ENCODE results near the gene IGF2R.
"Not testable (repeated sequence)": the region's sequence is repeated elsewhere in the genome, so short reads cannot be mapped to it uniquely, and the experiment has no call there.

Gene IGF2R

DNA sequence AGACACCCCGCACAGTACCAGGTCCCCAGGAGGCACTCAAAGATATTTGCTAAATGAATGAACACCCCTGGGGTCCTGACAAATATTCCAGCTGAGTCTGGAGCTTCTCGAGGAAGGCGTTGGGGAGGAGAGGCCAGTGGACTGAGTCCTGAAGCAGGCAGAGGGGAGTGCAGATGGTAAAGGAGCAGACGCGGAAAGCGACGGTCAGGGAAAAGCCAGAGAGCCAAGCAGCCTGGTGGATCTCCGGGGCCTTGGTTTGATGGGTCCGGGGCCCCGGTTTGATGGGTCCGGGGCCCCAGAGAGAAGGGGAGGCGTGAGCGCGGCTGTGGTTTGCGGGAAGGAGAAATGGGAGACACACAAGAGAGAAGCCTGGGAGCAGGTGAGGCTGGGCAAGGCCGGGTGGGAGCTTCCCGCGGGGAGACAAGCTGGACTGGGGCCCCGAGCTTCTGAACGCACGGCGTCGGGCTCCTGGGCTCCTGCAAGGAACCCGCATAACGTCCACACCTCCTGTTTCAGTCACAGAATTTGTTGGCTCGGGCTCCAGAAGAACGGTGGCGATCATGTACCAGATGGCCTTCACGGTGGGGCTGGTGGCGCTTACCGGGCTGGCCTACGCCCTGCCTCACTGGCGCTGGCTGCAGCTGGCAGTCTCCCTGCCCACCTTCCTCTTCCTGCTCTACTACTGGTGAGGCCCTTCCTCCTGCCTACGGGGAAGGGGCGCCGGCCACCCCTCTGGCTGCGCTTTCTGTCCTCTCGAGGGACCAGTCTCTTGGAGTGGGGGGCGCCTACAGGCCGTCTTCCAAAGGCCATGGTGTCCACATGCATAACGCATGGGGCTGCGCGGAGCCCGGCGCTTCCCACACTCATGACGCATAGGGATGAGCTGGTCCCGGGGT is 164.8 kb downstream of the IGF2R start:
- DNase-seq (ENCODE audit: extremely low spot score) = no peak
- TF ChIP-seq FOXA1 (IDR thresholded peaks at IDR 0.05) (no peak), HDGF (IDR thresholded peaks at IDR 0.05; ENCODE audit: borderline replicate concordance) (no peak), SP1 (IDR thresholded peaks at IDR 0.05) (no peak), LEF1 (IDR thresholded peaks at IDR 0.05; ENCODE audit: borderline replicate concordance) (no peak), FOXM1 (IDR thresholded peaks at IDR 0.05; ENCODE audit: borderline replicate concordance) (no peak), BHLHE40 (IDR thresholded peaks at IDR 0.05; ENCODE audit: borderline replicate concordance) (no peak), ELF4 (IDR thresholded peaks at IDR 0.05) (no peak), SUZ12 (IDR thresholded peaks at IDR 0.05) (no peak), TARDBP (IDR thresholded peaks at IDR 0.05) (no peak), NFRKB (IDR thresholded peaks at IDR 0.05) (no peak), ARNT (IDR thresholded peaks at IDR 0.05) (no peak), FOXK2 (IDR thresholded peaks at IDR 0.05) (no peak), ZNF384 (IDR thresholded peaks at IDR 0.05) (no peak), L3MBTL2 (conservative IDR thresholded peaks at IDR 0.05) (no peak), CTBP1 (IDR thresholded peaks at IDR 0.05; ENCODE audit: borderline replicate concordance) (no peak)
- TF ChIP-seq, protein P1, sequence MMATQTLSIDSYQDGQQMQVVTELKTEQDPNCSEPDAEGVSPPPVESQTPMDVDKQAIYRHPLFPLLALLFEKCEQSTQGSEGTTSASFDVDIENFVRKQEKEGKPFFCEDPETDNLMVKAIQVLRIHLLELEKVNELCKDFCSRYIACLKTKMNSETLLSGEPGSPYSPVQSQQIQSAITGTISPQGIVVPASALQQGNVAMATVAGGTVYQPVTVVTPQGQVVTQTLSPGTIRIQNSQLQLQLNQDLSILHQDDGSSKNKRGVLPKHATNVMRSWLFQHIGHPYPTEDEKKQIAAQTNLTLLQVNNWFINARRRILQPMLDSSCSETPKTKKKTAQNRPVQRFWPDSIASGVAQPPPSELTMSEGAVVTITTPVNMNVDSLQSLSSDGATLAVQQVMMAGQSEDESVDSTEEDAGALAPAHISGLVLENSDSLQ (IDR thresholded peaks at IDR 0.05) = no peak
- CTCF ChIA-PET = interaction anchor here (0.6 kb wide), 1 partner anchor 14 kb away, joined by 3 read pairs; no protein-coding TSS in a partner anchor
- POLR2A ChIA-PET = no interaction called here

DNA sequence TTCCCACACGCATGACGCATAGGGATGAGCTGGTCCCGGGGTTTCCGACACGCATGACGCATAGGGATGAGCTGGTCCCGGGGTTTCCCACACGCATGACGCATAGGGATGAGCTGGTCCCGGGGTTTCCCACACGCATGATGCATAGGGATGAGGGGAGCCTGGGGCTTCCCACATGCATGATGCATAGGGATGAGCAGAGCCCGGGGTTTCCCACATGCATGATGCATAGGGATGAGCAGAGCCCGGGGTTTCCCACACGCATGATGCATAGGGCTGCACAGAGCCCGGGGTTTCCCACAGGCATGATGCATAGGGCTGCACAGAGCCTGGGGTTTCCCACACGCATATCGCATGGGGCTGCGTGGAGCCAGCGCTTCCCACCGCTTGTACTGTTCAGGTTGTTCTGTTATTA is 165.5 kb downstream of the IGF2R start:
- POLR2A ChIA-PET; DNase-seq (ENCODE audit: extremely low spot score); CTCF ChIA-PET: not testable (repeated sequence)

DNA sequence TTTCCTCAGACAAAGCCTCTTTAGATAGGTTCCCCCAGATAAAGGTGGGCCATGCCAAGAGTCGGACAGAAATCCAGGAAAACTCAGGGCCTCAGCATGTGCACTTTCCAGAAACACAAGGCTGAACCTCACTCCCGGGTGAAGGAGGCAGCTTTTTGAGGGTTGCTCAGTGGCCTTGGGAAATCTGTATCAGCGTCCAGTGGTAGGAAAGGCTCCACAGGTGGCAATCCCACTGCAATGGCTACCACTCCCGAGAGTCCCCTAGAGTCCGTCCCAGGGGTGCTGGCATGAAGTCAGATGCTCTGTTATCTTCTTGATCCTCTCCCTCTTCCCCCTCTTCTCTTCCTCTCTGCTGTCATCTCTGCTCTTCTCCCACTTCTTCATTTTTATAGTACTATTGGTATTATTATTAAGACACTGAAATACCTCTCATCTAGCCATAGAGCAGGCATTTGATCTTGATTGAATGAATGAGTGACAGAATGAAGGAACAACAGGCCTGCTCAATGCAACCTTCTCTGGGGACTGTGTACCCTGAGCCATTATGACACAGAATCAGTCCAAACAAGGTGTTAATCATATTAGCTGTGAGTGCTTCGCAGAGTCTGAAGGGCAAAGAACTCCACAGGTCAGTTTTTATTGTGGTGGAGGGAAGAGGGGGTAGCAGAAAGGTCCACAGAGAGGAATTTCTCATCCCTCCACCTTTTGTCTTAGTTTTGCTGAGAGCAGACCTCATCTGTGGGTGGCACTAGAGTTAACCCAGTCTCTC is 166.1 kb downstream of the IGF2R start:
- POLR2A ChIA-PET = no interaction called here
- CTCF ChIA-PET = no interaction called here
- TF ChIP-seq FOXK2 (IDR thresholded peaks at IDR 0.05) (no peak), ZNF384 (IDR thresholded peaks at IDR 0.05) (no peak), LEF1 (IDR thresholded peaks at IDR 0.05; ENCODE audit: borderline replicate concordance) (no peak), TARDBP (IDR thresholded peaks at IDR 0.05) (no peak), HDGF (IDR thresholded peaks at IDR 0.05; ENCODE audit: borderline replicate concordance) (no peak), ARNT (IDR thresholded peaks at IDR 0.05) (no peak), FOXM1 (IDR thresholded peaks at IDR 0.05; ENCODE audit: borderline replicate concordance) (no peak), NFRKB (IDR thresholded peaks at IDR 0.05) (no peak), SUZ12 (IDR thresholded peaks at IDR 0.05) (no peak), FOXA1 (IDR thresholded peaks at IDR 0.05) (no peak), SP1 (IDR thresholded peaks at IDR 0.05) (no peak), BHLHE40 (IDR thresholded peaks at IDR 0.05; ENCODE audit: borderline replicate concordance) (no peak), CTBP1 (IDR thresholded peaks at IDR 0.05; ENCODE audit: borderline replicate concordance) (no peak), L3MBTL2 (conservative IDR thresholded peaks at IDR 0.05) (no peak), ELF4 (IDR thresholded peaks at IDR 0.05) (no peak)
- TF ChIP-seq, protein P1 (IDR thresholded peaks at IDR 0.05) = no peak
- DNase-seq (ENCODE audit: extremely low spot score) = no peak

DNA sequence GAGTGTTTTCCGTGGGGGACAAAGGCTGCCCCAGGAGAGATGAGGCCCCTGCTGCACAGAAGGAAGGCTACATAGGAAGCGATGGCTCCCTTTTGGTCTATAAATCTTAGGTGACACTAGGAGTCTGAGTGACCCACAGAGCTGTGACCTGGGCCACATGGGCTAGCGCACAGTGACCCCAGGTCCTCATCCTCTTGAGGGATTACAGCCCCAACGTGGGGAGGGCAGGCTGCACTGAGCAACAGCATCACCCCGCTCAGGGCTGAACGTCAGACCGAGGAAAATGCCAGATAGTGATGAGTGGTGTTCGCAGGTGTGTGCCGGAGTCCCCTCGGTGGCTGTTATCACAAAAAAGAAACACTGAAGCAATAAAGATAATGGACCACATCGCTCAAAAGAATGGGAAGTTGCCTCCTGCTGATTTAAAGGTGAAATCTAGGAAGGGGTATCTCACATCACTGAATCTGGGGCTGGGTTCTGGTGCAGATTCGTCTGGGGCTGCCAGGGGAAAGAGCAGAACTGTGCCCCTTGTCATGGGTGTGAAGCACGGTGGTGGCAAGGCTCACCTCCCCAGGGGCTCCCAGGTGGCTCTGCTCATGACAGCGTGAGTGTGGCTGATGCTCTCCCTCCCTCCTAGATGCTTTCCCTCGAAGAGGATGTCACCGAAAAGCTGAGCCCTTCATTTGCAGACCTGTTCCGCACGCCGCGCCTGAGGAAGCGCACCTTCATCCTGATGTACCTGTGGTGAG is 167.2 kb downstream of the IGF2R start:
- no peak for TF ChIP-seq SP1 (IDR thresholded peaks at IDR 0.05)
- TF ChIP-seq TARDBP (IDR thresholded peaks at IDR 0.05) = no peak
- TF ChIP-seq NFRKB (IDR thresholded peaks at IDR 0.05) = no peak
- TF ChIP-seq HDGF (IDR thresholded peaks at IDR 0.05; ENCODE audit: borderline replicate concordance) = no peak
- TF ChIP-seq FOXA1 (IDR thresholded peaks at IDR 0.05) = no peak
- TF ChIP-seq LEF1 (IDR thresholded peaks at IDR 0.05; ENCODE audit: borderline replicate concordance) = no peak
- TF ChIP-seq L3MBTL2 (conservative IDR thresholded peaks at IDR 0.05) = no peak
- ChIA-PET POLR2A (no interaction called here), CTCF (interaction anchor here (0.8 kb wide), 1 partner anchor 318 kb away, joined by 3 read pairs; no protein-coding TSS in a partner anchor)
- DNase-seq (ENCODE audit: extremely low spot score) = no peak

DNA sequence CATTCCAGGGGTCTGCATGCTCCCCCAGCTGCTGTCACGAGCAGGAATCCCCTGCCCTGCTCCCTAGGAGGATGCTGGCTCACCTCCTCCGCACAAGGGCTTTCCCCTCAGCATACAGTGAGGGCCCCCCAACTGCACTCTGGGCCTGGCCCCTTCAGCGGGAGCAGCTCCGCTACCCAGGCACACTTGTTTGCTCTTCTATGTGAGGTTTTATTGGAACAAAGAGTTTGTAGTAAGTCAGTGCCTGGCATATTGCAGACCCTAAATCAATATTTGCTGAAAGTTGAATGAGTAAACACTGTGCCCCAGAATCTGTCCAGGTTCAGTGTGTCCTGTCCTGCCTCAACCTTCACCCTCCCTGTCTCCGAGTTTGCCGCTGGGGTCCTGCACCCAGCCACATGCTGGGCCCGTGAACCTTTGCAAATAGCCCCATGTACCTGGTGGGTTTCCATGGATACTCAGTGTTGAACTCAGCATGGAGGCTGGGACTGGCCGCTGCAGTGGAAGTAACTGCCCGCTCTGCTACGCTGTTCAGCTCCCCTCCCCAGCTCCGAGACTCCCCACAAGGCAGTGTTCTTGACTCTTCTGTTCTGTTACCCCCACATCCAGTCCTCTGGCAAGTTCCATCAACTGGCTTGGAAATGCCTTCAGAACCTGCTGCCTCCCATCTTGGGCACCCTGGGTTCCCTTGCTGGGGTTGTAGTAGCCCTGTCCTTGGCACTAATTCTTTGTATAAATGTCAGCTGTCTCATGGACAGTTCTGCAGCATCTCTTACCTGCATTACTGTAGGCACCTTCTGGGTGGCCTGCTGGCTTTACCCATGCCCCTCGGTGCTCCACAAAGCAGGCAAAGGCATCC is 168.5 kb downstream of the IGF2R start:
- CTCF ChIA-PET = interaction anchor here (0.6 to 1.0 kb wide), 4 partner anchors 9 to 317 kb away, joined by 3 to 11 read pairs (median 3); no protein-coding TSS in a partner anchor
- no peak for TF ChIP-seq BHLHE40 (IDR thresholded peaks at IDR 0.05; ENCODE audit: borderline replicate concordance)
- TF ChIP-seq LEF1 (IDR thresholded peaks at IDR 0.05; ENCODE audit: borderline replicate concordance) = no peak
- TF ChIP-seq CTBP1 (IDR thresholded peaks at IDR 0.05; ENCODE audit: borderline replicate concordance) = no peak
- no peak for TF ChIP-seq ELF4 (IDR thresholded peaks at IDR 0.05)
- TF ChIP-seq FOXA1 (IDR thresholded peaks at IDR 0.05) = no peak
- no peak for TF ChIP-seq L3MBTL2 (conservative IDR thresholded peaks at IDR 0.05)
- TF ChIP-seq SP1 (IDR thresholded peaks at IDR 0.05) = no peak
- DNase-seq (ENCODE audit: extremely low spot score) = no peak
- POLR2A ChIA-PET = no interaction called here

All from HEK293T (cell line).